Measurements from ENCODE around the gene SDK1. TPM values are rescaled to one million over a fixed set of nuclear protein-coding genes. Genes with fewer than 3 reads are reported as not detected.

SDK1 gene
- polyA plus RNA-seq, 2 of the 4 experiments (the other 2 are of a cell fraction) = 0.12 to 0.28 TPM

GRCh38 chr7:3747467-3747866 is 446.4 kb downstream of the SDK1 start:
- Histone ChIP-seq H3K27ac (no peak overlapping the region), H3K4me3 (no peak overlapping the region), H3K4me1 (no peaks in the 10 kb centered on the region), H3K4me2 (no peak overlapping the region), H3K9me3 (no peaks in the 10 kb centered on the region)
- no peak for TF ChIP-seq EHF (CRISPR knock-in tag; IDR thresholded peaks at IDR 0.05)
- TF ChIP-seq PHF8 (IDR thresholded peaks at IDR 0.05; ENCODE audit: borderline replicate concordance, low read depth) = no peak
- no peak for TF ChIP-seq FOXS1 (CRISPR knock-in tag; IDR thresholded peaks at IDR 0.05)
- TF ChIP-seq HOXA7 (CRISPR knock-in tag; IDR thresholded peaks at IDR 0.05) = no peak
- TF ChIP-seq CBX8 (IDR thresholded peaks at IDR 0.05) = no peak
- no peak for TF ChIP-seq JUN (IDR thresholded peaks at IDR 0.05)
- no peak for TF ChIP-seq ZSCAN20 (CRISPR knock-in tag; IDR thresholded peaks at IDR 0.05)
- TF ChIP-seq, protein P1, sequence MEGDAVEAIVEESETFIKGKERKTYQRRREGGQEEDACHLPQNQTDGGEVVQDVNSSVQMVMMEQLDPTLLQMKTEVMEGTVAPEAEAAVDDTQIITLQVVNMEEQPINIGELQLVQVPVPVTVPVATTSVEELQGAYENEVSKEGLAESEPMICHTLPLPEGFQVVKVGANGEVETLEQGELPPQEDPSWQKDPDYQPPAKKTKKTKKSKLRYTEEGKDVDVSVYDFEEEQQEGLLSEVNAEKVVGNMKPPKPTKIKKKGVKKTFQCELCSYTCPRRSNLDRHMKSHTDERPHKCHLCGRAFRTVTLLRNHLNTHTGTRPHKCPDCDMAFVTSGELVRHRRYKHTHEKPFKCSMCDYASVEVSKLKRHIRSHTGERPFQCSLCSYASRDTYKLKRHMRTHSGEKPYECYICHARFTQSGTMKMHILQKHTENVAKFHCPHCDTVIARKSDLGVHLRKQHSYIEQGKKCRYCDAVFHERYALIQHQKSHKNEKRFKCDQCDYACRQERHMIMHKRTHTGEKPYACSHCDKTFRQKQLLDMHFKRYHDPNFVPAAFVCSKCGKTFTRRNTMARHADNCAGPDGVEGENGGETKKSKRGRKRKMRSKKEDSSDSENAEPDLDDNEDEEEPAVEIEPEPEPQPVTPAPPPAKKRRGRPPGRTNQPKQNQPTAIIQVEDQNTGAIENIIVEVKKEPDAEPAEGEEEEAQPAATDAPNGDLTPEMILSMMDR (IDR thresholded peaks at IDR 0.05) = no peak
- no peak for TF ChIP-seq MYC (IDR thresholded peaks at IDR 0.05; ENCODE audit: borderline replicate concordance, low read length)
- no peak for TF ChIP-seq POLR2A (IDR thresholded peaks at IDR 0.05; ENCODE audit: low read length)
- TF ChIP-seq FOSB (CRISPR knock-in tag; IDR thresholded peaks at IDR 0.05) = no peak
- TF ChIP-seq, protein P2, sequence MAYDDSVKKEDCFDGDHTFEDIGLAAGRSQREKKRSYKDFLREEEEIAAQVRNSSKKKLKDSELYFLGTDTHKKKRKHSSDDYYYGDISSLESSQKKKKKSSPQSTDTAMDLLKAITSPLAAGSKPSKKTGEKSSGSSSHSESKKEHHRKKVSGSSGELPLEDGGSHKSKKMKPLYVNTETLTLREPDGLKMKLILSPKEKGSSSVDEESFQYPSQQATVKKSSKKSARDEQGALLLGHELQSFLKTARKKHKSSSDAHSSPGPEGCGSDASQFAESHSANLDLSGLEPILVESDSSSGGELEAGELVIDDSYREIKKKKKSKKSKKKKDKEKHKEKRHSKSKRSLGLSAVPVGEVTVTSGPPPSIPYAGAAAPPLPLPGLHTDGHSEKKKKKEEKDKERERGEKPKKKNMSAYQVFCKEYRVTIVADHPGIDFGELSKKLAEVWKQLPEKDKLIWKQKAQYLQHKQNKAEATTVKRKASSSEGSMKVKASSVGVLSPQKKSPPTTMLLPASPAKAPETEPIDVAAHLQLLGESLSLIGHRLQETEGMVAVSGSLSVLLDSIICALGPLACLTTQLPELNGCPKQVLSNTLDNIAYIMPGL (CRISPR knock-in tag; IDR thresholded peaks at IDR 0.05; ENCODE audit: borderline replicate concordance) = no peak
- TF ChIP-seq HOXB13 (CRISPR knock-in tag; IDR thresholded peaks at IDR 0.05; ENCODE audit: low read depth) = no peak
- no peak for TF ChIP-seq PBX3 (IDR thresholded peaks at IDR 0.05)
- TF ChIP-seq NFE2L2 (conservative IDR thresholded peaks at IDR 0.05; ENCODE audit: low read length) = no peak
- TF ChIP-seq CHD4 (IDR thresholded peaks at IDR 0.05; ENCODE audit: borderline replicate concordance) = no peak
- TF ChIP-seq, protein P3, sequence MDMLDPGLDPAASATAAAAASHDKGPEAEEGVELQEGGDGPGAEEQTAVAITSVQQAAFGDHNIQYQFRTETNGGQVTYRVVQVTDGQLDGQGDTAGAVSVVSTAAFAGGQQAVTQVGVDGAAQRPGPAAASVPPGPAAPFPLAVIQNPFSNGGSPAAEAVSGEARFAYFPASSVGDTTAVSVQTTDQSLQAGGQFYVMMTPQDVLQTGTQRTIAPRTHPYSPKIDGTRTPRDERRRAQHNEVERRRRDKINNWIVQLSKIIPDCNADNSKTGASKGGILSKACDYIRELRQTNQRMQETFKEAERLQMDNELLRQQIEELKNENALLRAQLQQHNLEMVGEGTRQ (IDR thresholded peaks at IDR 0.05) = no peak
- POLR2A ChIA-PET = no interaction called here
- ATAC-seq (no peak), FAIRE-seq (no peak), DNase-seq (ENCODE audit: low read depth in 1 of 2, low spot score in 1 of 2) (no peak)
- CTCF ChIA-PET = no interaction called here
- WGBS (ENCODE audit: missing lambda C conversion rate) = 12% methylated on average over 2 of the region's 2 CpGs

DNA sequence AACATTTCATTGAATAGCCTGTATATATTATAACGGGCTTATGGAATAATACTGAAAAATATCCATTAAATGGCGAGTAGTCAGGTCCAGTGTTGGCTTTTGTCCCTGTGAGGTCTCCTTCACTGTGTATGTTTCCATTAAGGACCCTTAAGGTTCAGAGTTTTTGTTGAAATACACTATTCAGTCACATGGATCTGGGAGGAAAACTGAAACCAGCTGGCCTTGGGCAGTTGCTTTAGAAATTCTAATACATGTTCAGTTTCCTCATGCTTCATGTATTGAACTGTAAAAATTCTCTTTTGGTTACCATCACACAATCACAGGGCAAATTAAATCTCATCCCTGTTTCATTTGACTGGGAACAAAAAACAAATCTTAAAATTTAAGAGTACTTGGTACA is 447.3 kb downstream of the SDK1 start:
- 27% methylated on average over 2 of the region's 2 CpGs for WGBS (ENCODE audit: missing lambda C conversion rate)
- no peak for FAIRE-seq
- Histone ChIP-seq H3K4me3 (no peak overlapping the region), H3K4me1 (no peaks in the 10 kb centered on the region), H3K4me2 (no peak overlapping the region), H3K9me3 (no peaks in the 10 kb centered on the region), H3K27ac (no peak overlapping the region)
- TF ChIP-seq FOXS1 (CRISPR knock-in tag; IDR thresholded peaks at IDR 0.05) = no peak
- no peak for TF ChIP-seq RARB (CRISPR knock-in tag; IDR thresholded peaks at IDR 0.05)
- TF ChIP-seq, protein P1 (IDR thresholded peaks at IDR 0.05) = no peak
- TF ChIP-seq ZNF302 (CRISPR knock-in tag; IDR thresholded peaks at IDR 0.05) = no peak
- TF ChIP-seq NFE2L2 (conservative IDR thresholded peaks at IDR 0.05; ENCODE audit: low read length) = no peak
- TF ChIP-seq RAD21 (conservative IDR thresholded peaks at IDR 0.05 in 1 of 2, IDR thresholded peaks at IDR 0.05 in 1 of 2) = no peak
- POLR2A ChIA-PET = no interaction called here
- CTCF ChIA-PET = no interaction called here
- ATAC-seq = no peak
- DNase-seq (ENCODE audit: low read depth in 1 of 2, low spot score in 1 of 2) = no peak

Data from A549 (cell line).